HepG2 (cell line): ENCODE measurements around the gene RIOK3. TPM values are rescaled to one million over a fixed set of nuclear protein-coding genes. Genes with fewer than 3 reads are reported as not detected.
A peak's percentile ranks its signal among the peaks of the same experiment; 100 is the strongest.

Experiments used
- CC2D1A ChIP-seq: sonication (generic); formaldehyde crosslinking; IDR thresholded peaks from 2 replicates; pipeline ENCODE4 v1.8.1; 2023; ENCODE audit warnings: mild to moderate bottlenecking, missing genetic modification reagents
- DNMT3B ChIP-seq: conservative IDR thresholded peaks from 2 replicates; pipeline ENCODE4 v1.6.1; 2016; ENCODE audit warnings: missing biosample characterization, control low read depth
- EZH2 ChIP-seq: conservative IDR thresholded peaks from 2 replicates; pipeline ENCODE4 v1.6.1; 2012; ENCODE audit warnings: mild to moderate bottlenecking, low read depth, low read length, moderate library complexity
- GFI1 ChIP-seq: sonication (generic); formaldehyde crosslinking; IDR thresholded peaks from 2 replicates; pipeline ENCODE4 v1.5.0; 2020; ENCODE audit warnings: missing genetic modification reagents, mild to moderate bottlenecking, borderline replicate concordance
- HNRNPH1 ChIP-seq: fragments of 200-400 bp; formaldehyde crosslinking; optimal IDR thresholded peaks from 2 replicates; pipeline ENCODE3; 2017; ENCODE audit warnings: mild to moderate bottlenecking, low read depth, low read length
- IRF9 ChIP-seq: sonication (generic); formaldehyde crosslinking; IDR thresholded peaks from 2 replicates; pipeline ENCODE4 v1.8.0; 2022; ENCODE audit warnings: missing genetic modification reagents, mild to moderate bottlenecking, borderline replicate concordance
- IRX3 ChIP-seq: sonication (generic); formaldehyde crosslinking; IDR thresholded peaks from 2 replicates; pipeline ENCODE4 v1.8.1; 2023; ENCODE audit warnings: mild to moderate bottlenecking, low read depth, missing genetic modification reagents, borderline replicate concordance
- MIER3 ChIP-seq: IDR thresholded peaks from 2 replicates; pipeline ENCODE4 v1.6.1; 2016; ENCODE audit warnings: missing compliant biosample characterization, borderline replicate concordance
- NR2F1 ChIP-seq, 2 experiments: fragments of 450-650 bp in 1 of 2; formaldehyde crosslinking in 1 of 2; IDR thresholded peaks; 2 replicates each; pipeline versions ENCODE4 v1.5.0 to v1.6.1; 2016 to 2020; ENCODE audit warnings: mild to moderate bottlenecking in 1 of 2, missing compliant biosample characterization in 1 of 2, missing genetic modification reagents in 1 of 2, moderate library complexity in 1 of 2
- SMAD1 ChIP-seq: sonication (generic); formaldehyde crosslinking; IDR thresholded peaks from 2 replicates; pipeline ENCODE4 v1.4.0; 2020; ENCODE audit warnings: missing genetic modification reagents, low read depth, mild to moderate bottlenecking, borderline replicate concordance
- SNAPC2 ChIP-seq: sonication (generic); formaldehyde crosslinking; IDR thresholded peaks from 2 replicates; pipeline ENCODE4 v1.8.1; 2022; ENCODE audit warnings: mild to moderate bottlenecking, missing genetic modification reagents
- SOX6 ChIP-seq, 2 experiments: fragments of 450-650 bp in 1 of 2; sonication (generic) in 1 of 2; formaldehyde crosslinking in 1 of 2; IDR thresholded peaks; 2 replicates each; pipeline versions ENCODE4 v1.4.0 to v1.6.1; 2017 to 2020; ENCODE audit warnings: antibody characterized with exemption in 1 of 2, mild to moderate bottlenecking in 1 of 2, missing genetic modification reagents in 1 of 2
- SP4 ChIP-seq: sonication (generic); formaldehyde crosslinking; IDR thresholded peaks from 2 replicates; pipeline ENCODE4 v1.8.1; 2023; ENCODE audit warnings: mild to moderate bottlenecking, missing genetic modification reagents
- TAF15 ChIP-seq: fragments of 200-400 bp; formaldehyde crosslinking; IDR thresholded peaks from one replicate; pipeline ENCODE4 v1.6.1; 2018; ENCODE audit warnings: mild to moderate bottlenecking, low read depth, low read length; ENCODE audit not compliant: poor library complexity, severe bottlenecking
- THAP8 ChIP-seq: sonication (generic); formaldehyde crosslinking; IDR thresholded peaks from 2 replicates; pipeline ENCODE4 v1.5.1; 2020; ENCODE audit warnings: missing genetic modification reagents, mild to moderate bottlenecking, borderline replicate concordance
- U2AF1 ChIP-seq: fragments of 200-400 bp; formaldehyde crosslinking; optimal IDR thresholded peaks from 2 replicates; pipeline ENCODE3; 2017; ENCODE audit warnings: mild to moderate bottlenecking, low read depth, low read length
- ZNF124 ChIP-seq: sonication (generic); formaldehyde crosslinking; IDR thresholded peaks from 2 replicates; pipeline ENCODE4 v1.4.0; 2020; ENCODE audit warnings: missing genetic modification reagents
- ZNF20 ChIP-seq: sonication (generic); formaldehyde crosslinking; IDR thresholded peaks from 2 replicates; pipeline ENCODE4 v1.4.0; 2020; ENCODE audit warnings: mild to moderate bottlenecking, moderate library complexity, missing genetic modification reagents
- ZNF292 ChIP-seq: sonication (generic); formaldehyde crosslinking; IDR thresholded peaks from 2 replicates; pipeline ENCODE4 v1.8.1; 2022; ENCODE audit warnings: mild to moderate bottlenecking, low read depth, missing genetic modification reagents, borderline replicate concordance
- ZSCAN31 ChIP-seq: sonication (generic); formaldehyde crosslinking; IDR thresholded peaks from 2 replicates; pipeline ENCODE4 v1.5.0; 2020; ENCODE audit warnings: low read depth, mild to moderate bottlenecking, missing genetic modification reagents
- ZSCAN9 ChIP-seq: IDR thresholded peaks from 2 replicates; pipeline ENCODE4 v1.6.1; 2016; ENCODE audit warnings: borderline replicate concordance
- polyA plus RNA-seq, 8 experiments: library from polyadenylated mRNA; depleted of rRNA in 3 of 8; stranded (reverse) in 7 of 8; unstranded in 1 of 8; fragments of >200 nt; fragmentation: Illumina TruSeq in 4 of 8; extraction: Trizol in 4 of 8; gene quantifications; 2 replicates each; pipeline versions ENCODE4 v1.2.1 to v1.2.3, GENCODE V29; 2011 to 2016; ENCODE audit warnings: low read depth in 4 of 8, missing spikeins in 1 of 8, mixed read lengths in 1 of 8; ENCODE audit not compliant: insufficient read depth in 1 of 8
- total RNA-seq, 5 experiments: library from RNA; depleted of rRNA; stranded (reverse); fragments of >200 nt; fragmentation: Illumina TruSeq; extraction: Trizol; gene quantifications; 2 replicates each; pipeline ENCODE4 v1.2.3, GENCODE V29; 2016; ENCODE audit warnings: low read depth in 1 of 5
- TF ChIP-seq, protein P1 (sequence below): sonication (generic); formaldehyde crosslinking; IDR thresholded peaks from 2 replicates; pipeline ENCODE4 v1.5.0; 2020; ENCODE audit warnings: mild to moderate bottlenecking, missing genetic modification reagents
- TF ChIP-seq, protein P2 (sequence below): sonication (generic); formaldehyde crosslinking; IDR thresholded peaks from 2 replicates; pipeline ENCODE4 v1.4.0; 2020; ENCODE audit warnings: missing genetic modification reagents

The RIOK3 gene
- total and polyA plus RNA-seq, 2 of the 13 experiments (the other 11 are each of a cell fraction or from before 2014, with no cell fraction given) = 26.7 to 36.0 TPM

GRCh38 chr18:23503038-23503962, 50.2 kb downstream of the RIOK3 start, which contains the start of gene RMC1 (continued):
- TF ChIP-seq ZNF124 (CRISPR knock-in tag) = peak; percentile 68
- no peak for TF ChIP-seq GFI1
- TF ChIP-seq SNAPC2 = no peak
- TF ChIP-seq THAP8 (CRISPR knock-in tag) = 0 out of 2 replicates have a peak, but pooled peaks have one; percentile 78
- TF ChIP-seq IRF9 (CRISPR knock-in tag) = peak; percentile 82
- TF ChIP-seq DNMT3B = no peak
- peak; percentile 67; the same call in 1 of the 2 replicates for TF ChIP-seq IRX3 (CRISPR knock-in tag)
- TF ChIP-seq U2AF1 = no peak
- no peak for TF ChIP-seq ZNF292 (CRISPR knock-in tag)
- TF ChIP-seq, protein P1, sequence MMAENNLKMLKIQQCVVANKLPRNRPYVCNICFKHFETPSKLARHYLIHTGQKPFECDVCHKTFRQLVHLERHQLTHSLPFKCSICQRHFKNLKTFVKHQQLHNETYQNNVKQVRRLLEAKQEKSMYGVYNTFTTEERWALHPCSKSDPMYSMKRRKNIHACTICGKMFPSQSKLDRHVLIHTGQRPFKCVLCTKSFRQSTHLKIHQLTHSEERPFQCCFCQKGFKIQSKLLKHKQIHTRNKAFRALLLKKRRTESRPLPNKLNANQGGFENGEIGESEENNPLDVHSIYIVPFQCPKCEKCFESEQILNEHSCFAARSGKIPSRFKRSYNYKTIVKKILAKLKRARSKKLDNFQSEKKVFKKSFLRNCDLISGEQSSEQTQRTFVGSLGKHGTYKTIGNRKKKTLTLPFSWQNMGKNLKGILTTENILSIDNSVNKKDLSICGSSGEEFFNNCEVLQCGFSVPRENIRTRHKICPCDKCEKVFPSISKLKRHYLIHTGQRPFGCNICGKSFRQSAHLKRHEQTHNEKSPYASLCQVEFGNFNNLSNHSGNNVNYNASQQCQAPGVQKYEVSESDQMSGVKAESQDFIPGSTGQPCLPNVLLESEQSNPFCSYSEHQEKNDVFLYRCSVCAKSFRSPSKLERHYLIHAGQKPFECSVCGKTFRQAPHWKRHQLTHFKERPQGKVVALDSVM (CRISPR knock-in tag) = peak; percentile 66
- TF ChIP-seq EZH2 = no peak
- TF ChIP-seq SP4 (CRISPR knock-in tag) = peak; percentile 92
- 0 out of 2 replicates have a peak, but pooled peaks have one; percentile 34 for TF ChIP-seq ZSCAN31
- TF ChIP-seq HNRNPH1 = no peak
- no peak for TF ChIP-seq TAF15
- no peak for TF ChIP-seq SOX6 (IDR thresholded peaks at IDR 0.05)
- peak; percentile 48 for TF ChIP-seq SOX6 (CRISPR knock-in tag; IDR thresholded peaks at IDR 0.05)
- TF ChIP-seq ZNF20 (CRISPR knock-in tag) = no peak
- no peak for TF ChIP-seq NR2F1 (CRISPR knock-in tag; IDR thresholded peaks at IDR 0.05)
- TF ChIP-seq, protein P2, sequence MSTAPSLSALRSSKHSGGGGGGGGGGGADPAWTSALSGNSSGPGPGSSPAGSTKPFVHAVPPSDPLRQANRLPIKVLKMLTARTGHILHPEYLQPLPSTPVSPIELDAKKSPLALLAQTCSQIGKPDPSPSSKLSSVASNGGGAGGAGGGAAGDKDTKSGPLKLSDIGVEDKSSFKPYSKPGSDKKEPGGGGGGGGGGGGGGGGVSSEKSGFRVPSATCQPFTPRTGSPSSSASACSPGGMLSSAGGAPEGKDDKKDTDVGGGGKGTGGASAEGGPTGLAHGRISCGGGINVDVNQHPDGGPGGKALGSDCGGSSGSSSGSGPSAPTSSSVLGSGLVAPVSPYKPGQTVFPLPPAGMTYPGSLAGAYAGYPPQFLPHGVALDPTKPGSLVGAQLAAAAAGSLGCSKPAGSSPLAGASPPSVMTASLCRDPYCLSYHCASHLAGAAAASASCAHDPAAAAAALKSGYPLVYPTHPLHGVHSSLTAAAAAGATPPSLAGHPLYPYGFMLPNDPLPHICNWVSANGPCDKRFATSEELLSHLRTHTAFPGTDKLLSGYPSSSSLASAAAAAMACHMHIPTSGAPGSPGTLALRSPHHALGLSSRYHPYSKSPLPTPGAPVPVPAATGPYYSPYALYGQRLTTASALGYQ (CRISPR knock-in tag) = 0 out of 2 replicates have a peak, but pooled peaks have one; percentile 13
- peak; percentile 40; the same call in 1 of the 2 replicates for TF ChIP-seq MIER3 (CRISPR knock-in tag)
- peak; percentile 30; the same call in 1 of the 2 replicates for TF ChIP-seq SMAD1 (CRISPR knock-in tag)
- peak; percentile 73; the same call in 1 of the 2 replicates for TF ChIP-seq ZSCAN9 (CRISPR knock-in tag)
- no peak for TF ChIP-seq CC2D1A (CRISPR knock-in tag)
